Activated naive CD4-positive, alpha-beta T cell treated with anti-CD3 and anti-CD28 coated beads, Interleukin-2, amount 50 U/mL, for 72 hours (primary cell): ENCODE measurements around the gene RERE. TPM values are rescaled to one million over a fixed set of nuclear protein-coding genes. Genes with fewer than 3 reads are reported as not detected.

Experiments used
- ATAC-seq, 2 donors: fragments of 150-1000 bp; cut with Tn5 transposase; 2 replicates each; pipeline ENCODE4 v1.10.0; 2021; ENCODE audit warnings: mild to moderate bottlenecking in 2 of 2, moderate library complexity in 2 of 2
- DNase-seq, 2 donors: peaks; one replicate each; pipeline ENCODE4 v3.0.0; 2021 to 2022; ENCODE audit warnings: low spot score in 2 of 2
- H3K27ac Mint-ChIP-seq, 2 donors: one replicate each; pipeline ENCODE4 v1.8.0; 2022; ENCODE audit warnings: mild to moderate bottlenecking in 2 of 2, mixed read lengths in 2 of 2
- H3K36me3 Mint-ChIP-seq, 2 donors: one replicate each; pipeline ENCODE4 v1.8.0; 2022; ENCODE audit warnings: mixed read lengths in 2 of 2
- H3K9me3 Mint-ChIP-seq, 2 donors: one replicate each; pipeline ENCODE4 v1.8.0; 2022; ENCODE audit warnings: mixed read lengths in 2 of 2
- total RNA-seq, 2 donors: library from RNA; stranded (reverse); gene quantifications; one replicate each; pipeline ENCODE4 v1.2.3, GENCODE V29; 2022

The RERE gene
- total RNA-seq, 2 donors from 2014 or later: 51.8 to 72.1 TPM

DNA sequence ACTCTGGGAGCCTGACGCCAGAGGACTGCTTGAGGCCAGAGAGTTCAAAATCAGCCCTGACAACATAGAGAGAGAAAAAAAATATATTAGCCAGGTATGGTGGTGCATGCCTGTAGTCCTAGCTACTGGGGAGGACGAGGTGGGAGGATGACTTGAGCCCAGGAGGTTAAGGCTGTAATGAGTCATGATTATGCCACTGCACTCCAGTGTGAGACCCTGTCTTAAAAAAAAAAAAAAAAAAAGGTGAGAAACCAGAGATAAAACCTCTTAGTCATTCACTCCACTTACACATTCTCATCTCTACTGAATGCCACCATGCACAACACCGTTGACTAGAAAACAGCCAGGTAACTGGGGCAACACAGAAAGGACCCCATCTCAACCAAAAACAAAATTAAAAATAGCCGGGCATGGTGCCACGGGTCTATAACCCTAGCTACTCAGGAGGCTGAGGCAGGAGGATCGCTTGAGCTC is 321.5 kb downstream of the RERE start:
- ATAC-seq (peak; percentile 95 to 96), DNase-seq (peak; percentile 55 to 63)
- Mint-ChIP-seq H3K9me3 (peaks cover 0 to 4% of the 10 kb centered on the region in 2 donors), H3K27ac (peak overlapping the region; percentile 85 to 94), H3K36me3 (peaks cover 11 to 71% of the 10 kb centered on the region in 2 donors)

GRCh38 chr1:8494681-8495080 is 322.8 kb downstream of the RERE start:
- ATAC-seq (no peak), DNase-seq (no peak)
- Mint-ChIP-seq H3K27ac (no peak overlapping the region), H3K36me3 (peaks cover 11 to 64% of the 10 kb centered on the region in 2 donors), H3K9me3 (peaks cover 0 to 4% of the 10 kb centered on the region in 2 donors)

GRCh38 chr1:8493916-8494540 is 323.4 kb downstream of the RERE start:
- Mint-ChIP-seq H3K9me3 (peaks cover 0 to 4% of the 10 kb centered on the region in 2 donors), H3K27ac (no peak overlapping the region), H3K36me3 (peaks cover 11 to 58% of the 10 kb centered on the region in 2 donors)
- ATAC-seq: no peak
- DNase-seq: no peak

DNA sequence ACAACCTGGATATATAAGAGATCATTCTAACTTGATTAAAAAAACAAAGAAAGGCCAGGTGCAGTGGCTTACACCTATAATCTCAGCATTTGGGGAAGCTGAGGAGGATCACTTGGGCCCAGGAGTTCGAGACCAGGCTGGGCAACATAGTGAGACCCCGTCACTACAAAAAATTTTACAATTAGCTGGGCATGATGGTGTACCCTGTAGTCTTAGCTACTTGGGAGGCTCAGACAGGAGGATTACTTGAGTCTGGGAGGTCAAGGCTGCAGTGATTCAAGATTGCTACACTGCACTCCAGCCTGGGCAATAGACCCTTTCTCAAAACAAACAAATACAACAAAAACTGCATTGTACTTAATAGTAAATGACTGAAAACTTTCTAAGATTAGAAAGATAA is 330.2 kb downstream of the RERE start:
- Mint-ChIP-seq H3K36me3 (peaks cover 0 to 13% of the 10 kb centered on the region in 2 donors), H3K9me3 (no peaks in the 10 kb centered on the region), H3K27ac (no peak overlapping the region)
- no peak for ATAC-seq
- DNase-seq: no peak

- ATAC-seq (no peak), DNase-seq (no peak)
- Mint-ChIP-seq H3K36me3 (peaks cover 0 to 8% of the 10 kb centered on the region in 2 donors), H3K9me3 (no peaks in the 10 kb centered on the region), H3K27ac (no peak overlapping the region)
Observed at GRCh38 chr1:8486047-8486446, 331.4 kb downstream of the RERE start.

DNA sequence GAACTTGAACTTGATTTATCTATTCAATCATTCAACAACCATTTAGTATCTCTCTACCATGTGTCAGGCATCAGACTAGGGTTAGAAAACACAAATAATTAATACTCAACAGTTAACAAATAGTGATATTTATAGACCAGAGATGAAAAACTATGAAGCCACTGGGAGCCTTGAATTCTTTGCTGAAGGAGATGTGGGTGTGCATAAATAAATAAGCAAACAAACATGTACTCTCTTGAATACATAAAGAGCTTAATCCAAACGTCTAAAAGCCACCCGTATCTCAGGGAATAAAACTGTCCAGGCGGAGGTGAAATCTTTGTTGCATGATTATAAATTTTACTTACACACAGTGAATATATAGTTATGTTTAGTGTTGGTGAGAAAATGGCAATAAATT is 333.9 kb downstream of the RERE start:
- no peak overlapping the region for H3K27ac Mint-ChIP-seq
- no peaks in the 10 kb centered on the region for H3K9me3 Mint-ChIP-seq
- no peak for ATAC-seq
- no peak for DNase-seq
- peaks cover 0 to 8% of the 10 kb centered on the region in 2 donors for H3K36me3 Mint-ChIP-seq

DNA sequence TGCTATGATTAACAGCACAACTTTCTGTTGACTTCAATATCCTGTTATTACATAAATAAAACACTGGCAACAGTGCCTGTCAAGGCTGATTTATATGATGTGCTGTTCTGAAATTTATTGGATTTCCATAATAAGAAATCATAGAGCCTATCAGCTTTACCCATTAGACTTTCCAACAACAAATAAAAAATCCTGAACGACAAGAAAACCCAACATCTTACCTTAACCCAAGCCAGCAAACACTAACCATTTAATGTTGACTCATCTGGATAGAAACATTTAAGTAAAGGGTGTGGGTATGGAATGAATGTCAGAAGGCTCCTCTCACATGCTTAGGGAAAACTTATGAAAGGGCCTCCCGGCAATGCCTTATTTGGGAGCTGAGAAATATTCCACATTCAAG is 334.5 kb downstream of the RERE start:
- Mint-ChIP-seq H3K9me3 (no peaks in the 10 kb centered on the region), H3K27ac (no peak overlapping the region), H3K36me3 (peaks cover 0 to 8% of the 10 kb centered on the region in 2 donors)
- DNase-seq (no peak), ATAC-seq (no peak)

DNA sequence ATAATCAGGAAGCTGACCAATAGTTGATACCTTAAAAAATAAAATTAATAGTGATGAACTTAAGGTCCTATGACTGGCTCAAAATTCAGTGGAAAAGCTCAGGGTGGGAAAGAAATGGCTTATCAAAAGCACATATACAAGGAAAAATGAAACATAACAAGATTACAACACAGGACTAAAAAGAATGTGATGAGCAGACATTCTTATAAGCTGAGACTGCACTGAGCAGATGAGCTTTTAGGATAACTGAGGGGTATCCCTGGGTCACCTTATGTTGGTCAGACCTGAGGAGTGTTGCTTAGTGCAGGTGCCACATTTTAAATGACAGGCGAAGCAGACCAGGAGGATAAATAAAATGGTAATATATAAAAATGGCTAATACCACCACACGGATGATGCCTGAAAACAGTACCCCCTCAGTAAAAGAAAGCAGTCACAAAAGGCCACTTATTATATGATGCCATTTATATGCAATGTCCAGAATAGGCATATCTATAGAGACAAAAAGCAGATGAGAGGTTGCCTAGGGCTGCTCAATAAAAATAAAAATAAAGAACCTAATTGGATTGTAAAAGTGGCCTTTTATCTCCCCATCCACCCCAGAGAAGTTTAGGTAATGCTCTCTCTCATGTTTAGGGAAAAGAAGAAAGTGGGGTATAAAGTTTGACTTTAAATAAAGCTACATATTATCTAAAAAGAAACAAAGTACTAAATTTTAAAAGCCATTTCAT is 335.6 kb downstream of the RERE start:
- Mint-ChIP-seq H3K9me3 (no peaks in the 10 kb centered on the region), H3K27ac (no peak overlapping the region), H3K36me3 (peaks cover 0 to 8% of the 10 kb centered on the region in 2 donors)
- ATAC-seq: no peak
- no peak for DNase-seq

DNA sequence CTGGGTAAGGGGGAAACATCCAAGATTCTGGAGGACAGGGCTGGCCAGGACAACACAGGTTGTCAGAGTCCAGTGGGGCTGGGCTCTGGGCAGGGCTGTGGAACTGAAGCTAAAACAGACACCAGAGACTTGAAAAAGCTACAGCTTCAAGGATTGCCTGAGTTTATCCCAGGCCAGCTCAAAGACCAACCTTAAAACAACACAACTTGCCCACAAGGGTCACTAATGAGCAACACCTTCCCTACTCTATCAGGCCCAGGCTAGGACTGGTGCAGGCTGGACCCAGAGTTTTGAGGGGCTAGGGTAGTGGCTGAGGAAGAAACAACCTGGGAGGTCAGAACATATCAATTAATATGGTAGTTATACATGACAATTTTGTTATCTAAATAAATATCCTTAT is 338.9 kb downstream of the RERE start:
- Mint-ChIP-seq H3K9me3 (no peaks in the 10 kb centered on the region), H3K36me3 (no peaks in the 10 kb centered on the region), H3K27ac (peak overlapping the region in 1 of 2 donors; percentile 88)
- no peak for DNase-seq
- ATAC-seq: no peak

DNA sequence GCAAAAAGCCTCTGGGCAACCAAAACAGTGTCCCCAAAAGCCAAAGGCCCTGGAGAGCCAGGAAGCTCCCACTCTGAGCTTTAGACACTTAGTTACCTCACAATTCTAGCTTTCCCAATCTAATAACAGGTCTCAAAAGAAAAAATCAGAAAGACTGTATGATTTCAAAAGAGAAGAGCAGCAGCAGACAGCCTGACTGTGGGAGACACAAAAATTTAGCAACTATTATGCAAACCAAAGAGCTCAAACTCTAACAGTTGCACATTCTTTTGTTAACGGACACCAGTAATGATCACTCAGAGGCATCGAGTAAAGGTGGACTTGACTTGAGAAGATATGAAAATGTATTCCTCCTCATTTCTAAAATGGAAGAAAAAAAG is 339.5 kb downstream of the RERE start:
- no peak for ATAC-seq
- no peaks in the 10 kb centered on the region for H3K9me3 Mint-ChIP-seq
- H3K36me3 Mint-ChIP-seq: no peaks in the 10 kb centered on the region
- peak overlapping the region; percentile 88 to 90 for H3K27ac Mint-ChIP-seq
- no peak for DNase-seq

DNA sequence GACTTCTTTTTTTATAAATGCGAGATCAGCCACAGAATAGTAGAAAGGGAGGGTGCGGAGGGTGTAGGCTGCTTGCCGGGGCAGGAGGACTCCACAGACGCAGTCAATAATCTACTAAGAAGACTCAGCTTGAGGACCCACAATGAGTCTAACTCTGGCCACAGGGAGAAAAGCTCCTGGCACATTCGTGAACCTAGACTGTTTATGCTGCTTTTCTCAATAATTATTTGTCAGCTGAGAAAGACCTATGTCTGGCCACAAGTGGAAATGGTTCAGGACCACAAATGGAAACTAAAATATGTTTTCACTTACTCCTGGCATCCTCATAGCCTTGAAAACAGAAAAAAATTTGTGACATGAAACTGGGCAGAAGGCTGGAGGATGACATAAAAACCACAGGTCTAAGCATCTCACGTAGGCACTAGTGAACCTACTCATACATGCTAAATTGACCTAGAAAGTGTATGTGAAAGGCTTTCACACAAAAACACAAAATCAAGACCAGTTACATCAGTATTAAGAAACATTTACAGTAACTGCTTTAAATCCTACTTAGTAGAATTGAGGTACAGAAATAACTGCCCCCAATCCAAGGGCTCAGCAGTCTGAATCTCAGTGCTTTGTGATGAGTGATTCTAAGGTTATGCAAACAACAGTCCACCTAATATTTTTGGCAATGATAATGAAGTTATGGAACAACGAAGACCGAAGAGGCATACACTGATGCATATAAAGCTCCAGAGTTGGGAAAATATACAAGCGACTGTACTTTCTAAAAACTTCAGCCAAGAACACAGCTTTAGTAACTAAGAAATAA is 340.1 kb downstream of the RERE start:
- DNase-seq: peak in 1 of 2 donors; percentile 30
- no peaks in the 10 kb centered on the region for H3K9me3 Mint-ChIP-seq

DNA sequence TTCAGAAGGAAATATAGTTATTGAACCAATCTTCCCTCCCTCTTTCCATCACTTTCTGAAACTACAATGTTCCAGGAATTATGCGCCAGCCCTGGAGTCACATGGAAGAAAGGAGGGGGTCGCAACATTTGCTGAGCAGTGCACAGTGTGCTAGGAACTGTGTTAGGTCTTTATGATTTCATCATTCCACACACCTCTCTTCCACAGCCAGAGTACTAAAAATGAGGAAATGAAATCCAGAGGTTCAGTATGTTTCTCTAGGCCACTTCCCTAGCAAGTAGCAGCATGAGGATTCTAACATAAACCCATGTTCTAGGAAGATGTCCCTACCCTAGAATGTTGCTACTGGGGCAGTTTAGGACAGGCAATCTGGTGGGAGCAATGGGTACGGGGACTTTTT is 341.4 kb downstream of the RERE start:
- Mint-ChIP-seq H3K27ac (peak overlapping the region in 1 of 2 donors; percentile 59), H3K36me3 (no peaks in the 10 kb centered on the region), H3K9me3 (no peaks in the 10 kb centered on the region)
- ATAC-seq (no peak), DNase-seq (no peak)

More for the DNA sequence above, 340.1 kb downstream of the RERE start:
- Mint-ChIP-seq H3K27ac (peak overlapping the region; percentile 88 to 95), H3K36me3 (no peaks in the 10 kb centered on the region)
- peak; percentile 81 to 82 for ATAC-seq

GRCh38 chr1:8474369-8474768 is 343.1 kb downstream of the RERE start:
- DNase-seq (no peak), ATAC-seq (no peak)
- Mint-ChIP-seq H3K9me3 (no peaks in the 10 kb centered on the region), H3K36me3 (no peaks in the 10 kb centered on the region), H3K27ac (no peak overlapping the region)

- no peak for ATAC-seq
- no peak for DNase-seq
- Mint-ChIP-seq H3K9me3 (no peaks in the 10 kb centered on the region), H3K27ac (no peak overlapping the region), H3K36me3 (no peaks in the 10 kb centered on the region)
Observed at GRCh38 chr1:8473891-8474300, 343.5 kb downstream of the RERE start.

- peak in 1 of 2 donors; percentile 27 for ATAC-seq
- DNase-seq: no peak
- Mint-ChIP-seq H3K9me3 (no peaks in the 10 kb centered on the region), H3K36me3 (no peaks in the 10 kb centered on the region), H3K27ac (peak overlapping the region; percentile 58 to 65)
Observed at GRCh38 chr1:8473121-8473875, 344.1 kb downstream of the RERE start.

DNA sequence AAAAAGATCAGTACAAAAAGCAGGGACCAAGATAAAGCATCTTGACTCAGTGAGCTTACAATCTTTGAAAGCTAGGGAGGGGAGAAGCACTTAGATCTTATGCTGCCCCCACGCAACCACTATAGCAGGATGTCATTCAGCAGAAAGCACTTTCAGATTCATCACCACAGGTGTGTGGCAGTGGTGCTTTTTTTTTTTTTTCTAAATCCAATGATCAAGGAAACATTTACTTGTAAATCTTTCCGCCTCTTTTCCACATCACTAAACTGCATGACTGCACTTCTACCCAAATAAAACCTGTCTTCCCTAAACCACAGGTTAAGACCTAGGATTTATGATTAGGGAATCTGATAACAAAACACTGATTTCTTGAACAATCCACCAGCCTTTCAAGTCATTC is 344.8 kb downstream of the RERE start:
- DNase-seq (peak in 1 of 2 donors; percentile 38), ATAC-seq (peak; percentile 80 to 84)
- no peaks in the 10 kb centered on the region for H3K36me3 Mint-ChIP-seq
- H3K27ac Mint-ChIP-seq: peak overlapping the region; percentile 58 to 65
- no peaks in the 10 kb centered on the region for H3K9me3 Mint-ChIP-seq
